ENCODE results near the gene GABARAPL1.
A peak's percentile ranks its signal among the peaks of the same experiment; 100 is the strongest.

GABARAPL1 gene

GRCh38 chr12:10235761-10236631, 23.3 kb downstream of the GABARAPL1 start:
- DNase-seq (ENCODE audit: low read depth) = peak; percentile 60
- H3K4me3 ChIP-seq (ENCODE audit: low read depth, low read length) = no peak overlapping the region
- TF ChIP-seq, protein P1, sequence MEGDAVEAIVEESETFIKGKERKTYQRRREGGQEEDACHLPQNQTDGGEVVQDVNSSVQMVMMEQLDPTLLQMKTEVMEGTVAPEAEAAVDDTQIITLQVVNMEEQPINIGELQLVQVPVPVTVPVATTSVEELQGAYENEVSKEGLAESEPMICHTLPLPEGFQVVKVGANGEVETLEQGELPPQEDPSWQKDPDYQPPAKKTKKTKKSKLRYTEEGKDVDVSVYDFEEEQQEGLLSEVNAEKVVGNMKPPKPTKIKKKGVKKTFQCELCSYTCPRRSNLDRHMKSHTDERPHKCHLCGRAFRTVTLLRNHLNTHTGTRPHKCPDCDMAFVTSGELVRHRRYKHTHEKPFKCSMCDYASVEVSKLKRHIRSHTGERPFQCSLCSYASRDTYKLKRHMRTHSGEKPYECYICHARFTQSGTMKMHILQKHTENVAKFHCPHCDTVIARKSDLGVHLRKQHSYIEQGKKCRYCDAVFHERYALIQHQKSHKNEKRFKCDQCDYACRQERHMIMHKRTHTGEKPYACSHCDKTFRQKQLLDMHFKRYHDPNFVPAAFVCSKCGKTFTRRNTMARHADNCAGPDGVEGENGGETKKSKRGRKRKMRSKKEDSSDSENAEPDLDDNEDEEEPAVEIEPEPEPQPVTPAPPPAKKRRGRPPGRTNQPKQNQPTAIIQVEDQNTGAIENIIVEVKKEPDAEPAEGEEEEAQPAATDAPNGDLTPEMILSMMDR (IDR thresholded peaks at IDR 0.05; ENCODE audit: insufficient read depth, low read depth, low read length, missing control alignments) = peak; percentile 67

- no peak for DNase-seq (ENCODE audit: low read depth)
- TF ChIP-seq, protein P1 (IDR thresholded peaks at IDR 0.05; ENCODE audit: insufficient read depth, low read depth, low read length, missing control alignments) = no peak
- no peak overlapping the region for H3K4me3 ChIP-seq (ENCODE audit: low read depth, low read length)
These were observed 24.0 kb downstream of the GABARAPL1 start for GRCh38 chr12:10236720-10237119.

DNA sequence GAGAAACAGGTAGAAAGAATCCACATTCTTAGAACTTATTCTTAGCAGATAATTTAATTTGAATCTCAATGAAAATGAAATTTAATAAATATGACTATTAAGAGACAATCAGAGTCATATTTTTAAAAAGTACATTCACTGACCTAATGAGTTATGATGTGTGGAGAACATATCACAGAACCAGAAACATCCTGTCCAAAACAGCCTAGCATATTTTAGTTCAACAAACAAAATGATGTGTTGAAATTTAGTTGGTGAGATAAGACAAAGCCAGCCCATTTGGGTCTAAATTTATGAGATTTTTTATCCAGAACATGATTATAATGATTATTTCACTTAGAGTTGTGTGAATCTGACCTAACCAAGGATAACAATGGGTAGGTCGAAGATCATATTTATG, 25.8 kb downstream of the GABARAPL1 start:
- TF ChIP-seq, protein P1 (IDR thresholded peaks at IDR 0.05; ENCODE audit: insufficient read depth, low read depth, low read length, missing control alignments) = no peak
- no peak for DNase-seq (ENCODE audit: low read depth)
- H3K4me3 ChIP-seq (ENCODE audit: low read depth, low read length) = no peak overlapping the region

DNA sequence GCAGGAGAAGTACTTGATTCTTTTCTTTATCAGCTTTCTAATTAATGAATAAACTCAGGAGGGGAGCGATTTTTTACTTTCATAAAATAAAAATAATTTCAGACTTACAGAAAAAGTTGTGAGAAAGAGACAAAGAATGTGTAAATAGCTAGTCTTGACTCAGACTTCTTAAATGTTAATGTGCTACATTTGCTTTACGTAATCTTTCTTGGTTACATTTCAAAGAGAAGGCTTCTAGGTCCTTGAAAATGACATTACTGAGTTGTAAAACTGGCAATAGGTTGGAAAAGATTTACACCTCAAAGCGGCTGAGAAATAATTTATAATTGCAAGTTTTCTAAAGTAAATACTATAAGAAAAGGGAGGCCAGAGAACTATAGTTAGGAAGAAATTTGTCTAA, 28.6 kb downstream of the GABARAPL1 start:
- DNase-seq (ENCODE audit: low read depth) = no peak
- H3K4me3 ChIP-seq (ENCODE audit: low read depth, low read length) = no peak overlapping the region
- TF ChIP-seq, protein P1 (IDR thresholded peaks at IDR 0.05; ENCODE audit: insufficient read depth, low read depth, low read length, missing control alignments) = no peak

DNA sequence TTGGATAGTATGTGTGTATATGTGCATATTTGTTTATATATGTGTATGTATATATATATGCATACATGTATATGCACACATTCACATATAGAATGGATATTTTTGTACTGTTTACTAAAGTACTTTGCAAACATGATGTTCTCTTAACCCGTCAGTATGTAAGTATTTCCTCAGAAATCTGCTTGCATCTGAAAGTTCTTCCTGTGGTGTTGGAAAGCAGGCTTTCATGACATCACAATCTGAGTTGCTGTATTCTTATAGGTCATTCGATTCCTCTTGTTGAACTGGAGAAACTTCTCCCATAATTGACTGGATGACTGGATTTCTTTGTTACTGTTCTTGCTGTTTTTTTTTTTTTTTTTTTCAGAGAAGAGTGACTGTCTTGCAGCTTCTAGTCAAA, 29.1 kb downstream of the GABARAPL1 start:
- H3K4me3 ChIP-seq (ENCODE audit: low read depth, low read length) = no peak overlapping the region
- no peak for DNase-seq (ENCODE audit: low read depth)
- TF ChIP-seq, protein P1 (IDR thresholded peaks at IDR 0.05; ENCODE audit: insufficient read depth, low read depth, low read length, missing control alignments) = no peak

GRCh38 chr12:10242539-10242938, 29.9 kb downstream of the GABARAPL1 start:
- DNase-seq (ENCODE audit: low read depth) = peak; percentile 16
- no peak overlapping the region for H3K4me3 ChIP-seq (ENCODE audit: low read depth, low read length)
- TF ChIP-seq, protein P1 (IDR thresholded peaks at IDR 0.05; ENCODE audit: insufficient read depth, low read depth, low read length, missing control alignments) = no peak
